SH-SY5Y (cell line): ENCODE results near the gene ATP2A1.

Experiments used
- GATA2 ChIP-seq: IDR thresholded peaks from 2 replicates; pipeline ENCODE4 v1.6.1; 2011; ENCODE audit warnings: mild to moderate bottlenecking, low read depth, low read length
- GATA3 ChIP-seq: IDR thresholded peaks from 2 replicates; pipeline ENCODE4 v1.6.1; 2011; ENCODE audit warnings: low read depth, mild to moderate bottlenecking, low read length, moderate library complexity

DNA sequence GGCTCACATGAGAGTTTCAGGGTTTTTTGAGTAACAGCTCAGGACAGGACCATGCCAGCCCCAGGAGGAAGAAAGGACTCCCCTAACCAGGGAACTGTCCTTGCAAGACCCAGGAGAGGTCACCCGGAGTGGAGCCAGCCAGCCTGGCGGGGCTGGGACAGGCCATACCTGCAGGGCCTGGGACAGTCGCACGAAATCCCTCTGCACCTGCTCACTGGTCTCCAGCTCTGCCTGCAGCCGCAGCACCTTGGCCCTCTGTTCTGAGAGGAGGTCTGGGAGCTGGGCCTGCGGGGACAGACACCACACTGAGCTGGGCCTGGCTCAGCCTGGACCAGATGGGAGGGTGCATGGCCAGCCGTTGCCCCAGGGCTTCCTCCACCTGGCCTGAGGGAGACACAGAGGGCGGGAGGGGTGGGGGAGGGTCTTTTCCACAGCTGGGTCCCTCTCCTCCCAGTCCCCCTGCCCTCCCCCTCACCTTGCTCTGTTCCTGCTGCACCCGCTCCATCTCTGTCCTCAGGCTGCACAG is 27.0 kb downstream of the ATP2A1 start:
- no peak for TF ChIP-seq GATA3
- no peak for TF ChIP-seq GATA2
